ENCODE results near the gene ZMYM2.

The ZMYM2 gene

DNA sequence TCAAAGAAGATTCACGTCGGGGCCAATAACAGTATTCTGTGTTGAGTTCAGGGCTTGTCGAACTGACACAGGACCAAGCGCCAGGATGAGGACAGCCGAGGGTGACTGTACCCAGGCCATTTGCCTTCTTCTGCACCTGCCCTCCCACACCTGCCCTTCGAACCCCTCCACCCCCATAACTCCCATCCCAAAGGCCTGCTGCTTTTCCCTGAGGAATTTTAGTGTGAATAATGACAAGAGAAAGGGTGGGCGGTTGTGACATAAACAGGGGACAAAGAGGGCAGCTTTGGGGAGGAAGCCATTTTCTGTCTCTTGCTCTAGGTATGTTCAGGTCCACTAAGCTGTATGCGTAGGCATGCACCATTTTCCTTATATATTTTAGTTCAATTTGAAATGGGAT is 176.2 kb downstream of the ZMYM2 start:
- DNase-seq (ENCODE audit: low spot score), result no peak

GRCh38 chr13:20136781-20137703 is 178.5 kb downstream of the ZMYM2 start:
- DNase-seq (ENCODE audit: low spot score), result peak; percentile 78

DNA sequence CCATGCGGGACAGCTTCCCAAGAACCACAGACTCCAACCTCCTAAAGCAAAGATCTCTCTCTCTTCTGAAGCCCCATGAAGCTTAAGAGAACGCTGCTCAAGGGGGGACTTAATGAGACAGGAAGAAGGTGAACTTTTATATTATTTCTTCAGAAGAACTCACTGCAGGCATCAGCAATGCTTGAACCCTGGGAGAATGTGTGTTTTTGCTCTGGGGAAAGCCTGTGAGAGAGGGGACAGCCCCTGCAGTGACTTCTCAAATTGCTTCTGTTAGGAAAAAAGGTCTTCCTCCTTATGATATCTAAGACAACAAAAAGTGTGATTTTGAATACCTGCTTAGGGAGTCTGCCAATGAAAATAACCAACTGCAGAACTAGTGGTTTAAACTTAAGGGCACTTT is 179.3 kb downstream of the ZMYM2 start:
- DNase-seq (ENCODE audit: low spot score), result no peak

- DNase-seq (ENCODE audit: low spot score), result no peak
These were observed 182.0 kb downstream of the ZMYM2 start for GRCh38 chr13:20140487-20140886.
